ENCODE results near the gene CHST4. TPM values are rescaled to one million over a fixed set of nuclear protein-coding genes. Genes with fewer than 3 reads are reported as not detected.
"Not testable (repeated sequence)": the region's sequence is repeated elsewhere in the genome, so short reads cannot be mapped to it uniquely, and the experiment has no call there.

CHST4 gene
- total RNA-seq, 3 donors from 2014 or later: not detected

DNA sequence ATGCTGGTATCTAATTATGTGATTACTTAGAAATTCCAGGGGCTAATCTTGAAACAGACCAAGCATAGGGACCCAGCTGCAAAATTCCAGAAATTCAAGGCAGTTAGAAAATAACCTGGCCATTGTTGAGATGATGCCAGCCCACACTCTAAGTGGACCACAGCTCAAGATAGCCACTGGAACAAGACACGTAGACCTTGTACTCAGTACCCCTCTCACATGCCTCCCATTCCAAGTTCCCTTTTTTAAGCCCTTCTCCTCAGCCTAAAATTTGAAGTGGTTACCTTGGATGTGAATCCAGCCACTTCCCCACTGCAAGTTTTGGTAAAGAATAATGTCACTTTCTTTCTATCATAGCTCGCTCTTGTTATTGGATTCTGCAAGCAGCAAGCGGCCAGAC lies 33.0 kb upstream of the CHST4 start:
- H3K4me3 ChIP-seq: no peak overlapping the region
- intact Hi-C loops (cut with DNase I, micrococcal nuclease): no loop called here
- no peak for ATAC-seq
- H3K36me3 ChIP-seq (ENCODE audit: low read depth): no peaks in the 10 kb centered on the region
- H3K4me1 ChIP-seq (ENCODE audit: low read depth): no peaks in the 10 kb centered on the region
- no peaks in the 10 kb centered on the region for H3K9me3 ChIP-seq
- DNase-seq: no peak
- TF ChIP-seq, protein P1, sequence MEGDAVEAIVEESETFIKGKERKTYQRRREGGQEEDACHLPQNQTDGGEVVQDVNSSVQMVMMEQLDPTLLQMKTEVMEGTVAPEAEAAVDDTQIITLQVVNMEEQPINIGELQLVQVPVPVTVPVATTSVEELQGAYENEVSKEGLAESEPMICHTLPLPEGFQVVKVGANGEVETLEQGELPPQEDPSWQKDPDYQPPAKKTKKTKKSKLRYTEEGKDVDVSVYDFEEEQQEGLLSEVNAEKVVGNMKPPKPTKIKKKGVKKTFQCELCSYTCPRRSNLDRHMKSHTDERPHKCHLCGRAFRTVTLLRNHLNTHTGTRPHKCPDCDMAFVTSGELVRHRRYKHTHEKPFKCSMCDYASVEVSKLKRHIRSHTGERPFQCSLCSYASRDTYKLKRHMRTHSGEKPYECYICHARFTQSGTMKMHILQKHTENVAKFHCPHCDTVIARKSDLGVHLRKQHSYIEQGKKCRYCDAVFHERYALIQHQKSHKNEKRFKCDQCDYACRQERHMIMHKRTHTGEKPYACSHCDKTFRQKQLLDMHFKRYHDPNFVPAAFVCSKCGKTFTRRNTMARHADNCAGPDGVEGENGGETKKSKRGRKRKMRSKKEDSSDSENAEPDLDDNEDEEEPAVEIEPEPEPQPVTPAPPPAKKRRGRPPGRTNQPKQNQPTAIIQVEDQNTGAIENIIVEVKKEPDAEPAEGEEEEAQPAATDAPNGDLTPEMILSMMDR (IDR thresholded peaks at IDR 0.05): no peak

DNA sequence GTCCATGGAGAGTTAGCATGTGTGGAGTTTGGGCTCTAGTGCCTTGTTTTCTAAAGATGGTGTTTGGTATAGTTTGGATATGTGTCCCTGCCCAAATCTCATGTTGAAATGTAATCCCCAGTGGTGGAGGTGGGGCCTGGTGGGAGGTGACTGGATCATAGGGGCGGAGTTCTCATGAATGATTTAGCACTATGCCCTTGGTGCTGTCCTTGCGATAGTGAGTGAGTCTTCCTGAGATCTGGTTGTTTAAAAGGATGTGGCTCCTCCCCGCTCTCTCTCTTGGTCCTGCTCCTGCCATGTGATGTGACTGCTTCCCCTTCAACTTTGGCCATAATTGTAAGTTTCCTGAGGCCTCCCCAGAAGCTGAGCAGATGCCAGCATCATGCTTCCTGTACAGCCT lies 28.2 kb upstream of the CHST4 start:
- DNase-seq (no peak), ATAC-seq (no peak)
- no peaks in the 10 kb centered on the region for H3K9me3 ChIP-seq
- H3K4me1 ChIP-seq (ENCODE audit: low read depth): no peaks in the 10 kb centered on the region
- no peak overlapping the region for H3K4me3 ChIP-seq
- TF ChIP-seq, protein P1 (IDR thresholded peaks at IDR 0.05): no peak
- H3K36me3 ChIP-seq (ENCODE audit: low read depth): no peaks in the 10 kb centered on the region
- intact Hi-C loops (cut with DNase I, micrococcal nuclease): no loop called here

DNA sequence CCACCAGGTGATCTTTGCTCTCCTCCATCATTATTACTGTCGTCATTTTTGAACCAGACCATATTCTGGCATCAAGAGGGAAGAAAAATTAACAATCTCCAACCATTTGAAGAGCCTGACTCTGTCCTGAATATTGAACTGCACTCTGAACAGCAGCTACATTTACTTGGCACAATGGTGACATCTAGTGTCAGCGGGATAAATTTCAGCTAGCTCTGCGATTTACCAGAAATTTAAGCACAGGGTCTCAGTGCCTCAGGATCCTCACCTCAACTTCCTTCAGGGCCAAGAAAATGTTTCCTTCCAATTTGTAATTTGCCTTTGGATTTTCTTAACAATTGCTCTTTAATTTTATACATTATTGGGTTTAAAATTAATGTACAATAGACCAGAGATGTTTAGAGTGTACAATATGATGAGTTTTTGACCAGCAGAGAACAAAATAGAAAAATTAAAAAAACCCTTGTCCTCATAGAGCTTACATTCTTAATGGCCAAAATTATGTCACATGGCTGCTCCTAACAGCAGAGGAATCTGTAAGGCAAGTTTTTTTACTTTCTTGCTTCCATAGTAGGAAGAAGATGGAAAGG lies 26.4 kb upstream of the CHST4 start:
- TF ChIP-seq, protein P1 (IDR thresholded peaks at IDR 0.05): peak; percentile 35
- Histone ChIP-seq H3K4me1 (ENCODE audit: low read depth) (no peaks in the 10 kb centered on the region), H3K4me3 (no peak overlapping the region), H3K9me3 (no peaks in the 10 kb centered on the region), H3K36me3 (ENCODE audit: low read depth) (no peaks in the 10 kb centered on the region)
- intact Hi-C loops (cut with DNase I, micrococcal nuclease): loop anchor here (2.0 to 5.0 kb wide), 2 partner anchors 87 to 88 kb away; no protein-coding TSS in a partner anchor
- peak; percentile 70 for ATAC-seq
- peak in 1 of 3 donors; percentile 69 for DNase-seq

DNA sequence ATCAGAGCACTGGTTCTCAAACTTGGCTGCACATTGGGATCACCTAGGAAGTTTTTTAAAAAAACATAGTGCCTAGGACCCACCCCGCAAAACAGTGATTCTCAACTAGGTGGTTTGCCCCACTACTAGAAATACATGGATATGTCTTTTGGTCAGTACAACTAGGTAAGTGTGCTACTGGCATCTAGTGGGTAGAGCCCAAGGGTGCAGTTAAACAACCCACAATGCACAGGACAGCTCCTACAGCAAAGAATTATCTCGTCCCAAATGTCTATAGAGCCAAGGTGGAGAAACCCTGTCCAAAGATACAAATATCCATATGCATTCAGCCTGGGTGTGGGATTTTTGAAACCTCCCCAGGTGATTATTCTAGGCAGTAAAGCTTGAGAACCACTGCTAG lies 25.3 kb upstream of the CHST4 start:
- Histone ChIP-seq H3K4me3 (no peak overlapping the region), H3K9me3 (no peaks in the 10 kb centered on the region), H3K36me3 (ENCODE audit: low read depth) (no peaks in the 10 kb centered on the region), H3K4me1 (ENCODE audit: low read depth) (no peaks in the 10 kb centered on the region)
- TF ChIP-seq, protein P1 (IDR thresholded peaks at IDR 0.05): no peak
- DNase-seq: no peak
- intact Hi-C loops (cut with DNase I, micrococcal nuclease): loop anchor here (2.0 to 5.0 kb wide), 2 partner anchors 88 to 89 kb away; no protein-coding TSS in a partner anchor
- no peak for ATAC-seq

DNA sequence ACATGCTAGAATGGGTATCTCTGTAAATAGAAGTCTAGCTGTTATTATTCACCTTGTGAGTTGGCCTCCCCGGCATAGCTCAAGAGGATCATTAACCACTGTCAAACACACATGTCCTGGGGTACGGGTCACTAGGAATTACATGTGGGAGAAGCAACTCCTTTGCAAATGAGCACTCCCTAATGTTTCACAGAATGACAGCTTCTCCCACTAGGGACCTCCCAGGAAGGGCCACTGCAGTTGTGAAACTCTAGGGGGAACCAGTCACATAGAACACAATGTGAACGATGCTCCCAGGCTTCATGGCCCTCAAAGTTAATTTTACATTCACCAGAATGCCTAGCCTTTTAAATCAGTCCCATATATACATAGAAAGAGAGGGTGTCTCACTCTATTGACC lies 24.7 kb upstream of the CHST4 start:
- ATAC-seq: no peak
- no peak for DNase-seq
- Histone ChIP-seq H3K4me1 (ENCODE audit: low read depth) (no peaks in the 10 kb centered on the region), H3K9me3 (no peaks in the 10 kb centered on the region), H3K36me3 (ENCODE audit: low read depth) (no peaks in the 10 kb centered on the region), H3K4me3 (no peak overlapping the region)
- TF ChIP-seq, protein P1 (IDR thresholded peaks at IDR 0.05): no peak
- intact Hi-C loops (cut with DNase I, micrococcal nuclease): loop anchor here (2.0 to 5.0 kb wide), 2 partner anchors 89 kb away; no protein-coding TSS in a partner anchor

DNA sequence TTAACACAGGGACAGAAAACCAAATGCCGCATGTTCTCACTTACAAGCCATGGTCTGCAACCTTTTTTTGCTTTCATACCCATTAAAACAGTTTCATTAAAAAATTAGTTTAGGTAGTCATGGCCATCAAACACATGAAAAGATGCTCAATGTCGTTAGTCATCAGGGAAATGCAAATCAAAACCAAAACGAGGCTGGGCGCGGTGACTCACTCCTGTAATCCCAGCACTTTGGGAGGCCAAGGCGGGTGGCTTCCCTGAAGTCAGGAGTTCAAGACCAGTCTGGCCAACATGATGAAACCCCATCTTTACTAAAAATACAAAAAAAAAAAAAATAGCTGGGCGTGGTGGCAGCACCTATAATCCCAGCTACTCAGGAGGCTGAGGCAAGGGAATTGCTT lies 22.2 kb upstream of the CHST4 start:
- intact Hi-C loops (cut with DNase I, micrococcal nuclease): loop anchor here in 1 of 2 donors (5.0 kb wide), 1 partner anchor 92 kb away; no protein-coding TSS in a partner anchor
- not testable (repeated sequence) for H3K36me3 ChIP-seq (ENCODE audit: low read depth); H3K4me1 ChIP-seq (ENCODE audit: low read depth); DNase-seq; ATAC-seq; H3K4me3 ChIP-seq; H3K9me3 ChIP-seq

Measured in mucosa of descending colon (tissue), 3 donors.